Head of caudate nucleus (tissue), 42 donors: Measurements from ENCODE around the gene MLH1.
"Not testable (repeated sequence)": the region's sequence is repeated elsewhere in the genome, so short reads cannot be mapped to it uniquely, and the experiment has no call there.

ENCODE experiments used
- DNase-seq, 42 donors: peaks; one replicate each; pipeline versions ENCODE4 v3.0.0 to v3.0.0-alpha.2; 2020 to 2021; ENCODE audit warnings: mixed read lengths in 7 of 42
- intact Hi-C: fragments of 100-400 bp; cut with DNase I; formaldehyde crosslinking; loops from one replicate; pipeline ENCODE4 v1.15.0; 2022

Gene MLH1

DNA sequence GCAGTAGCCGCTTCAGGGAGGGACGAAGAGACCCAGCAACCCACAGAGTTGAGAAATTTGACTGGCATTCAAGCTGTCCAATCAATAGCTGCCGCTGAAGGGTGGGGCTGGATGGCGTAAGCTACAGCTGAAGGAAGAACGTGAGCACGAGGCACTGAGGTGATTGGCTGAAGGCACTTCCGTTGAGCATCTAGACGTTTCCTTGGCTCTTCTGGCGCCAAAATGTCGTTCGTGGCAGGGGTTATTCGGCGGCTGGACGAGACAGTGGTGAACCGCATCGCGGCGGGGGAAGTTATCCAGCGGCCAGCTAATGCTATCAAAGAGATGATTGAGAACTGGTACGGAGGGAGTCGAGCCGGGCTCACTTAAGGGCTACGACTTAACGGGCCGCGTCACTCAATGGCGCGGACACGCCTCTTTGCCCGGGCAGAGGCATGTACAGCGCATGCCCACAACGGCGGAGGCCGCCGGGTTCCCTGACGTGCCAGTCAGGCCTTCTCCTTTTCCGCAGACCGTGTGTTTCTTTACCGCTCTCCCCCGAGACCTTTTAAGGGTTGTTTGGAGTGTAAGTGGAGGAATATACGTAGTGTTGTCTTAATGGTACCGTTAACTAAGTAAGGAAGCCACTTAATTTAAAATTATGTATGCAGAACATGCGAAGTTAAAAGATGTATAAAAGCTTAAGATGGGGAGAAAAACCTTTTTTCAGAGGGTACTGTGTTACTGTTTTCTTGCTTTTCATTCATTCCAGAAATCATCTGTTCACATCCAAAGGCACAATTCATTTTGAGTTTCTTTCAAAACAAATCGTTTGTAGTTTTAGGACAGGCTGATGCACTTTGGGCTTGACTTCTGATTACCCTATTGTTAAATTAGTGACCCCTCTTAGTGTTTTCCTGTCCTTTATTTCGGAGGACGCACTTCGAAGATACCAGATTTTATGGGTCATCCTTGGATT is at the start of gene MLH1:
Gene MLH1 (plus strand): TSS at position 193 of the 958 bp plus-strand sequence. CDS start 30 bp downstream, at position 223.
- peak; percentile 86 to 100 (median 96) for DNase-seq
- intact Hi-C loops: loop anchor here (10.0 kb wide), 1 partner anchor 221 kb away; no protein-coding TSS in a partner anchor

DNA sequence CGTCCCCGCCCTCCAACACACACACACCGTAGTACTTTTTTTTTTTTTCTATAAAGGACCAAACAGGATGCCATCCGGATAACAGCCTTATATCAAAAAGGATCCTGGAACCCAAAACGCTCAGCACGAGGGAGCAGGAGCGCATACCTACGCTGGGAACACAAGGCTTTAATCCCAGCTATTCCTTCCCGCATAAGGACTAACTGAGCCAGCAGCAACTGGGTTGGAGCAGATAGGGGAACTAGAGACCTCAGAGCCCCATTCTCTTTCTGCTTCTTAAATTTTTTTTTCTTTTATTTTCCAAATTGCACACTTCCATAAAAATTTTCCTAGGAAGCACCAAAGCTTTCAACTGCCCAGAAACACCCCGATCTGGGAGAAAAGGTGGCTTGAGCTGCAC is 49.7 kb upstream of the MLH1 start:
- DNase-seq: peak in 5 of 42 donors; percentile 4 to 41 (median 20)
- intact Hi-C loops: no loop called here

DNA sequence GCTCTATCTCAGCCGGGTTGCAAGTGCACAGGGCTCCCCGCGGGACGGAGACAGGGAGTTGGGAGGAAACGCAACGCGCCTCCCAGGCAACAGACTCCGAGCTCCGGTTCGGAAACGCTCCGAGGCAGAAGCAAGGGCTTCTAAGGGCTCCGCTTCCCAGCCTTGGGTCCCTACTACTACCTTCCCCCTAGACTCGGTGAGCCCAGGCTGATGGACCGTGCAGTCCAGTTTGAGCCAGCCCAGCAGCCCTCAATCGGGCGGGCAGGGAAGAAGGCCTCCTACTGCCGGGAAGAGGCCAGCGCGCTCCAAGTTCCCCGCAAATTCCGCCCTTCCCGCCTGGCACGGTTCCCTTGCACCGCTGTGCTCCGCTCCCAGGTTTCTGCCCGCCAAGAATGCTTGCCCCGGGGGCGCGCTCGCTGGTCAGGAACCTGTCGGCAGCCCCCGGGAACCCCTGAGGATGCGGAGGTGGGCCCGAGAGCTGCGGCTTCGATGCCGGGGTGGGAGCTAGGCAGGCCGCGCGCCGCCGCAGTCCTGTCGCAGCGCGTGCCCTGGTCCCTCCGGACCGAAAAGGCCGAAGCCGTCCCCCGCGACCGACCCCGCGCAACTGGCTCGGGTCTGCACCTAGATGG is 49.2 kb upstream of the MLH1 start:
- peak in 41 of 42 donors; percentile 9 to 78 (median 63) for DNase-seq
- intact Hi-C loops: no loop called here

DNA sequence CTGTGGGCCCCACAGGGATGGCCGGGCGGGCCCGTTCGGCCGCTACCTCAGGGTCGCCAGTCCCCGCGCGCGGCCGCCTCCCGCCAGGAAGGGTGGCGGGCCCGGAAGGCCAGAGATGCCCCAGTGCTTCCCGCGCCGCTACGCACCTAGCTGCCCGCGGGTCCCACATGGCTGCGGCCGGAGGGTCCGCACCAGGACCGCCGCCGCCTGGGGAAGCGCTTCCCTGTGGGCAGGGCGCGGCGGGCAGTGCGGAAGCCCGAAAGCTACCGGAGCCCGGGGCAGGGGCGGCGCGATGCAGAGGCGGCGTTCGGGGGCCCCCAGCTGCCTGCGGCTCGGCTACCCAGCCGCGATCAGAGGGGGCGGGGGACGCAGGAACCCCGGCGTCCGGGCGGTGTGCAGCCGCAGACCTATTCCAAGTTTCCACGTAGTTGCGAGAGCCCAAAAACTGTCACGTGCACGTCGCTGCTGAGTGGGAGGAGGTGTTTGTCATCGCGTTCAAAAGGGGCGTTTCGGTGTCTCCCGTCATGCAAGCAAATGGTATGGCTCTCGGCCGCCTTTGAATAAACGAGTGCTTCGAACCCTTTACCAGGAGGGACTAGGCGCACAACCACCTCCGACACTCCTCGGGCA is 48.6 kb upstream of the MLH1 start, which contains the start of gene TRANK1:
Gene TRANK1 (minus strand): TSS at position 414 of the 630 bp plus-strand sequence. CDS start 245 bp downstream, at position 169.
- intact Hi-C loops: no loop called here
- DNase-seq: peak; percentile 35 to 84 (median 70)

GRCh38 chr3:36945333-36945980 is 47.9 kb upstream of the MLH1 start:
- intact Hi-C loops: no loop called here
- DNase-seq: no peak

- intact Hi-C loops, DNase-seq: not testable (repeated sequence)
Observed at GRCh38 chr3:36947814-36948213, 45.5 kb upstream of the MLH1 start.

DNA sequence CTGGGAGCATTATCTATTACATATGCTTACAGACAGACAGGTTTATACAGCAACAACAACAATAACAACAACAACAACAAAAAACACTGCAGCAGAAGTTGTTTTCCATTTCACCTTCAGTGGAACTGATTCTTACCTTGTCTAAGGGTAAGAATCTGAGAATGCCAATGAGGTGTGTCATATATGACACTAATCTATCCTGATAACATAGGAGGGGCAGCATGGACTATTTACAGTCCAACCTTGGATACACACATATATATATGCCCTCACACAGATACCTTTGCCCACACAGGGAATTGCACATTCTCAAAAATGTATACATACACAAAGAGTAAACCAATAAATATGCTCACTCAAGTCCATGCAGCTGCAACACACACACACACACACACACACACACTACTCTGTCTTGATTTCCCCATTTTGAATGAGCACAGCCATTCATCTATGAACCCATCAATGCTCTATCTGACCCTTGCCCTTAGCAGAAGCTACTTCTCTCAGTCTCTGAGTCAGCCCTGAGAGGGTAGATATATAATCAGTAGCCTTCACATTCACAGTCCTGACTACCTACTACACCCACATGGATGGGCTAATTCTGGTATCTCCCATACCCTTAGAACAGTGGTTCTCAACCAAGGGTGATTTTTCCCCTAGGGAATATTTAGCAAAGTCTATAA is 38.7 kb upstream of the MLH1 start:
- DNase-seq: no peak
- intact Hi-C loops: loop anchor here (10.0 kb wide), 1 partner anchor 220 kb away; no protein-coding TSS in a partner anchor

- intact Hi-C loops: loop anchor here (10.0 kb wide), 1 partner anchor 221 kb away; no protein-coding TSS in a partner anchor
- no peak for DNase-seq
Observed at GRCh38 chr3:36956155-36956554, 37.2 kb upstream of the MLH1 start.

DNA sequence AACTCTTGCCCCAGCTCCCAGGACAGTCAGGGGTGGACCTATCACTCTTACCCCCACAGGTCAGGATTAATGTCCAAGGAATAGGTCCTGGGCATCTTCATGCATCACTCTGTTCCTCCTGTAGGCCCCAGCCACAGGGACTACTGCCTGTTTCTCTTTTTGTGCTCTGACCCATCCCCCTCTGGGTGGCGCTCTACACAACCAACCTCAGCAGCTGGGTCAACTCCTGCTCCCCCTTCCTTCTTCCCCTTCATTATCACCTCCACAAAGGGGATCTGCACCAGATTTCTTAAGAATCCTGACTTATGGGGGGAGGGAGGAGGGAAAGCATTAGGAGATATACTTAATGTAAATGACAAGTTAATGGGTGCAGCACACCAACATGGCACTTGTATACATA is 36.3 kb upstream of the MLH1 start:
- intact Hi-C loops: loop anchor here (10.0 kb wide), 1 partner anchor 222 kb away; no protein-coding TSS in a partner anchor
- peak in 1 of 42 donors; percentile 18 for DNase-seq

DNA sequence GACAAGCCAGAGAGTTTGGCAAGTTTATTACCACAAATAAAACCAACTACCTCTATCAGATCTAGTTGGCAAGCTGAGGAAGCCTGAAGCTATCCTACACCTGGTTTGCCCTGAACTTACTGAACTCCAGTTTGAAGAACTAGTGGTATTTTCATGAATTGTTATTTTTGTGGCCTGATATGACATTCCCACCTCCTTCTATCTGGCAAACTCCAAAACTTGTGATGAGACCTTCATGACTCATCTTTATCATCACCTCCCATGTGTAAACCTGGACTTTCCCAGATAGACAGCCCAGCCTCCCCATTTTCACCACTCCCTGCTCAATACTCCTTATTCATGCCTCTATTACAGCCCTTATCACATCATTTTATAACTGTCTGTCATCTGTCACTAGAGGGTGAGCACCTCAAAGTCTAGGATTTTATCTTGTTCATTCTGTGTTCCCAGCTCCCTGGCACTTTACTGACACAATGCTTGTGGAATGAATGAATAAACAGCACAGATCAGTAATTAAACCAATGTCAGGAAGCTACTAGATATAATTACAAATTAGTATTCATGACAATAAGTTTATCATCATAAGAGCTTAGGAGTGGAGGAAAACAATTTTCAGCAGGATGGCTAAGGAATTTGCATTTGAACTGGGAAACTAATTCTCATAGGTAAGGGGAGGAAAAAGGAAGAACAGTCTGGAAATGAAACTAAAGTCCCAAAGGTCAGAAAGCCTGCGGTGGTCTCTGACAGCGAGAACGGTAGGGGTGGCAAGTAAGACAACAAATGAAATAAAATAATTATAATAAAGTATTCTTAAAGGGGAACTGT is 35.2 kb upstream of the MLH1 start:
- intact Hi-C loops: loop anchor here (10.0 kb wide), 1 partner anchor 223 kb away; no protein-coding TSS in a partner anchor
- peak in 2 of 42 donors; percentile 26 to 34 for DNase-seq

DNA sequence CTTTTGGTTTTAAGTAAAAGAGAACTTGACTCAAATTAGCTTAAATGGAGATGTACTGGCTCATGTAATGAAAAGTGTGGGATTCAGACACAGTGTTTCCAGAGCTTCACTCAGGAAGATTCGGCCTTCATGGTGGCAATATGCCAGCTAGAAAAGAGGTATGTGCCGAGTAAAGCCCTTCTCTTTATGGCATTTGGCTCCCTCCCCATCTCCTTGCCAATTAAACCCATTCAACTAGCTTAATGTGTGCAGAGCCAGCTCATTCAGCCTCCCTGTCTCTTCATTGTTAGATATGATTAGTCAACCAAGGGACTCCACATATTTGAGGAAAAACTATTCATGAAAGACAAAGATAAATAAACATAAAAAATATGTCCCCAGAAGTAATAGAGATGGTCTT is 33.5 kb upstream of the MLH1 start:
- intact Hi-C loops: loop anchor here (10.0 kb wide), 1 partner anchor 225 kb away; no protein-coding TSS in a partner anchor
- peak in 1 of 42 donors; percentile 24 for DNase-seq

DNA sequence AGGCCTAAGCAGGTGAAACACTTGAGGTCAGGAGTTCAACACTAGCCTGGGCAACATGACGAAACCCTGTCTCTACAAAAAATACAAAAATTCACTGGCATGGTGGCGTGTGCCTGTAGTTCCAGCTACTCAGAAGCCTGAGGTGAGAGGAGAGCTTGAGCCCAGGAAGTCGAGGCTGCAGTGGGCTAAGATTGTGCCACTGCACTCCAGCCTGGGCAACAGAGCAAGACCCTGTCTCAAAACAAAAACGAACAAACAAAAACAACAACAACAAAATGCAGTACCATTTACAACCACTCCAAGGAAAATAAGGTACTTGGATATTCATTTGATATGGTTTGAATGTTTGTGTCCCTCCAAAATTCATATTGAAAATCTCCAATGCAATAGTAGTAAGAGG is 32.8 kb upstream of the MLH1 start:
- intact Hi-C loops: no loop called here
- no peak for DNase-seq

DNA sequence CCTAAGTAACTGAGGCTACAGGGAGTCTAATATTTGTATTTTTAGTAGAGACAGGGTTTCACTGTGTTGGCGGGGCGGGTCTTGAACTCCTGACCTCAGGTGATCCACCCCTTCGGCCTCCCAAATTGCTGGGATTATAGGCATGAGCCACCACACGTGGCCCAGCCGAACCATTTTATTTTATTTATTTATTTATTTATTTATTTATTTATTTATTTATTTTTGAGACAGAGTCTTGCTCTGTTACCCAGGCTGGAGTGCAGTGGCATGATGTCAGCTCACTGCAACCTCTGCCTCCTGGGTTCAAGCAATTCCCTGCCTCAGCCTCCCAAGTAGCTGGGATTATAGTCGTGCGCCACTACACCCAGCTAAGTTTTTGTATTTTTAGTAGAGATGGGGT is 30.3 kb upstream of the MLH1 start:
- intact Hi-C loops: not testable (repeated sequence)

DNA sequence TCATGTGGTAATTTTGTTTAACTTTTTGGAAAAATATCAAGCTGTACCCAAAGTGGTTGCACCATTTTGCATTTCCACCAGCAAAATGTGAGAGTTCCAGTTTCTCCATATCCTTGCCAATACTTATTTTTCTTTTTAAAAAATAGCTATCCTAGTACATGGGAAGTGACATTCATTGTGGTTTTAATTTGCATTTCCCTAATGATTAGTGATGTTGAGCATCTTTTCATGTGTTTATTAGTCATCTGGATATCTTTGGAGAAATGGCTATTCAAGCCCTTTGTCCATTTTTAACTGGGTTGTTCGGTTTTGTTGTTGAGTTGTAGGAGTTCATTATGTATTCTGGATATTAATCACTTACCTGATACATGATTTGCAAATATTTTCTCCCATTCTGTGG is 29.0 kb upstream of the MLH1 start:
- intact Hi-C loops: no loop called here

More for the DNA sequence above, 30.3 kb upstream of the MLH1 start:
- DNase-seq: not testable (repeated sequence)

DNA sequence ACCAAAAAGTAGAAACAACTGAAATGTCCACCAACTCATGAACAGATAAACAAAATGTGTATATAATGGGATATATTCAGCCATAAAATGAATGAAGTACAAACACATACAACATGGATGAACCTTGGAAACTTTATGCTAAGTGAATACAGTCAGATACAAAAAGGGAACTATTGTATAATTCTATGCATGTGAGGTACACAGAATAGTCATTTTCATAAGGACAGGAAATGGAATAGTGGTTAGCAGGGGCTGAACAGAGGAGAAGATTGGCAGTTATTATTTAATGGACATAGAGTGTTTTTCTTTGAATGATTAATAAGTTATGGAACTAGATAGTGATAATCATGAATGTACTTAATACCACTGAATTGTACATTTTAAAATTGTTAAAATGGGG is 28.5 kb upstream of the MLH1 start:
- DNase-seq: no peak
- intact Hi-C loops: no loop called here

More for the DNA sequence above, 29.0 kb upstream of the MLH1 start:
- no peak for DNase-seq

- intact Hi-C loops: no loop called here
- no peak for DNase-seq
Observed at GRCh38 chr3:36965440-36965839, 27.9 kb upstream of the MLH1 start.

- intact Hi-C loops: no loop called here
- no peak for DNase-seq
Observed at GRCh38 chr3:36969085-36969484, 24.2 kb upstream of the MLH1 start.
